Large intestine (tissue), 3 donors: ENCODE measurements around the gene CAB39. TPM values are rescaled to one million over a fixed set of nuclear protein-coding genes. Genes with fewer than 3 reads are reported as not detected.
A peak's percentile ranks its signal among the peaks of the same experiment; 100 is the strongest.

ENCODE experiments used
- DNase-seq, 2 donors: peaks; one replicate each; pipeline versions ENCODE4 v3.0.0 to v3.0.0-alpha.2; 2013
- H3K27ac ChIP-seq: one replicate; pipeline ENCODE4 v1.5.1; 2013; ENCODE audit warnings: low read length
- H3K27me3 ChIP-seq: 2 replicates; pipeline ENCODE4 v1.6.1; 2013; ENCODE audit warnings: low read length; ENCODE audit not compliant: control insufficient read depth, insufficient read depth
- H3K36me3 ChIP-seq: 2 replicates; pipeline ENCODE4 v1.6.1; 2013; ENCODE audit warnings: low read length; ENCODE audit not compliant: control insufficient read depth, insufficient read depth
- H3K4me1 ChIP-seq: one replicate; pipeline ENCODE4 v1.6.1; 2013; ENCODE audit warnings: low read length; ENCODE audit not compliant: control insufficient read depth, insufficient read depth
- H3K4me3 ChIP-seq: one replicate; pipeline ENCODE4 v1.5.1; 2013; ENCODE audit warnings: low read length
- H3K9me3 ChIP-seq: one replicate; pipeline ENCODE4 v1.6.1; 2013; ENCODE audit warnings: mild to moderate bottlenecking, low read depth, low read length, moderate library complexity; ENCODE audit not compliant: control insufficient read depth
- WGBS: methylation state at CpG from one replicate; pipeline ENCODE4 v1.1.5; 2013; ENCODE audit warnings: low lambda C conversion rate; ENCODE audit not compliant: insufficient coverage; 5-methylcytosine and 5-hydroxymethylcytosine counted together
- polyA plus RNA-seq: library from polyadenylated mRNA; unstranded; fragments of 120-200 nt; gene quantifications from one replicate; pipeline ENCODE4 v1.2.1, GENCODE V29; 2013

Gene CAB39
- polyA plus RNA-seq, 1 donor = 81.3 TPM

DNA sequence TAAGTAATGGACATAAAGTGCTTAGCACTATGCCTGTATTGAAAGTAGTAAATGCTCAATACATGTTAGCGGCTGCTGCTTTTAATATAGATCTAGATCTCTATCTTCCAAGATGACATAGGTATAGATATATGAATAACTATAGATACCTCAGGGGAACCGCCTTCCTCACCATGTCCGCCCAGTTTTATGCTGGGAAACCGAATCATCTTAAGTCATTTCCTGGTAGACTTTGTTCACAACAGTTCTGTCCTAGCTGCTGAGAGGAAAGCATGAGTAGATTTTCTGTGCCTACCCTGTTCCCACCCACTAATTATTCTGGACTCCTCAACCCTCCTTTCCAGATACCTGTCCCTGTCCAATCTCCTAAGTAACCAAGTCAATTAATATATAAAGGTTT lies 130.5 kb downstream of the CAB39 start:
- WGBS = no CpG with 5 or more reads among the region's 4 CpGs
- peaks cover 5% of the 10 kb centered on the region for H3K4me1 ChIP-seq
- H3K9me3 ChIP-seq = peaks cover 4% of the 10 kb centered on the region
- H3K27me3 ChIP-seq = no peaks in the 10 kb centered on the region
- peak in 1 of 2 donors; percentile 63 for DNase-seq
- H3K36me3 ChIP-seq = no peaks in the 10 kb centered on the region
- H3K4me3 ChIP-seq = no peak overlapping the region
- no peak overlapping the region for H3K27ac ChIP-seq

DNA sequence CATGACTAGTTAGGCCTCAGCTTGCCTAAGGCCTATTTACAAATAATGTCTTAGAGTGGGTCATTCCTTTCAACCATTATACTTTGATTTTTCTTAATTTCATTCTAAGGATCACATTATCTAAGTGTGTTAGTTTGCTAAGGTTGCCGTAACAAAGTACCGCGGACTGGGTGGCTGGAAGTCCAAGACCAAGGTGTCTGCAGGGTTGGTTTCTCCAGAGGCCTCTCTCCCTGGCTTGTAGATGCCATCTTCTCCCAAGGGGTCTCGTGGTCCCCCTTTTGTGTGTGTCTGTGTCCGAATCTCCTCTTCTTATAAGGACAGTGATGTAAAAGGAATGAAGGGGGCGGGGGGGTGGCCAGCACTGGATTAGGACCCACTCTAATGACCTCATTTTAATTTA lies 133.7 kb downstream of the CAB39 start:
- no peak for DNase-seq
- Histone ChIP-seq H3K4me3 (no peak overlapping the region), H3K27ac (no peak overlapping the region), H3K27me3 (peaks cover 2% of the 10 kb centered on the region), H3K4me1 (peaks cover 6% of the 10 kb centered on the region), H3K9me3 (no peaks in the 10 kb centered on the region), H3K36me3 (no peaks in the 10 kb centered on the region)
- 100% methylated on average over 1 of the region's 6 CpGs for WGBS

DNA sequence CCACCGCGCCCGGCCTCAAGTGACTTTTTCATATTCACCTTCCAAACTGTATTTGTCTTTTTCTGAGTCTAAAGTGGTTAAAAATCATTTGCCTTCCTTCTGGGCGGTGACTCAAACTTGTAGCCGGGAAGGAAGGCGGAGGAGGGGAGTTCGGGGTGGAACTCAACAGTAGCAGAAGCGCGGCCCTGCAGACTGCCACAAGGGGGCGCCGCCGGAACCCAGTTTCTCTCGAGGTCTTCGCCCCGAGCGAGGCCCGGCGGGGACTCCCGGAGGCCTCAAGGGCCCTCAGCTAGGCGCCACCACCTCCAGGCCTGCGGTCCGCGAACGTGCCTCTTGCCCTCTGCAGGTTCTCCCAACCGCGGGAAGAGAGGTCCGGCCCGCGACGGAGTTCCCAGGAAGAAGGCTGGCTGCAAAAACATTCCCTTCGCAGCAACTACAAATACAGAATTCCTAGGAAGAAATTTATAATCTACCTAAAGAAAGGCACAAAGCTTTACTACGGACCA lies 135.3 kb downstream of the CAB39 start:
- peak; percentile 72 to 80 for DNase-seq
- no peak overlapping the region for H3K27ac ChIP-seq
- WGBS = no CpG with 5 or more reads among the region's 32 CpGs
- H3K9me3 ChIP-seq = no peaks in the 10 kb centered on the region
- peaks cover 3% of the 10 kb centered on the region for H3K4me1 ChIP-seq
- peaks cover 10% of the 10 kb centered on the region for H3K27me3 ChIP-seq
- H3K4me3 ChIP-seq = no peak overlapping the region
- H3K36me3 ChIP-seq = no peaks in the 10 kb centered on the region

DNA sequence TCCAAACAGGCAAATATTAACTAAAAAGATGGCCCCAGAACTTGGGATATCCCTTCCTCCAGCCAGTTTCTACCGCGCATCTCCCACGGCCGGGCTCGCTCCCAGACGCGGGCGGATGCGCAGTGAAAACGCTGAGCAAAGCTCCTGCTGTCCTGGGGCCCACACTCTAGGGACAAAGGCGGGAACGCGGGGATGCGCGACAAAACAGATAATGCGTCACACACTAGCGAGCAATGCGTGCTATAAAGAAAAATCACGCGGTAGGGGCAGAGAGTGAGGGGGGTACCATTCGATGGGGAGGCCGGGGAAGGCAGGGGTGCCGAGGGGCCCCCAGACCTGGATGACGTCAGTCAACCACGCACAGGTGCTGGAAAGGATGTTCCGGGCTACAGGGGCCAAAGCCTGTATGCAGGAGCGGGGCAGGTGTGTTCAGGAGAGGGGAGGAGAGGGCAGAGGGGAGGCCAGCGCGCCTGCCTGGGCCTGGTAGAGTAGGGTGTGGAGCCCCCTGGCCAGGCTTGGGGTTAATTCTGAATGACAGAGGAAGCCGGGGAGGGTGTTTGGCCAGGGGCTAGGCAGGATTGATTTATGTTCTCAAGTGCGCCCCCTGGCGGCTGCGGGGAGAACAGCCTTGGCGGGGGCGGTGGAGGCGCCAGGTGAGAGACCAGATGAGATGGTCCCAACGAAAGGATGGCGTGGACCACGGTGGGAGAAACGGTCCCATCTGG lies 137.2 kb downstream of the CAB39 start:
- no peak overlapping the region for H3K27ac ChIP-seq
- no peaks in the 10 kb centered on the region for H3K9me3 ChIP-seq
- H3K4me3 ChIP-seq = no peak overlapping the region
- peaks cover 12% of the 10 kb centered on the region for H3K27me3 ChIP-seq
- H3K4me1 ChIP-seq = peaks cover 3% of the 10 kb centered on the region
- no peaks in the 10 kb centered on the region for H3K36me3 ChIP-seq
- no CpG with 5 or more reads among the region's 40 CpGs for WGBS
- DNase-seq = no peak

DNA sequence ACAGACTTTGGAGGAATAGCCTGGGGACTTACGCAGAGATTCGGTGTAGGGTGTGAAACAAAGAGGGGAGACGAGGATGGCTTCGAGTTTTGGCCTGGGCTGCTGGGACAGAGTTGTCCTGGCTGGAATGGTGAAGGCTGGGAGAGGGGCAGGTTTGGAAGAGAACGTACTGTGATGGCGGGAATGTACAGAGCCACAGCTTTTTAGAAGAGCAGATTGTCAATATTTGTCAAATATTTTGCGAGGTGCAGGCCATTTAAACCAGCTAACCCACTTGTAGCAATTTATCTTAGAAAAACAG lies 137.7 kb downstream of the CAB39 start:
- DNase-seq = no peak
- Histone ChIP-seq H3K27ac (no peak overlapping the region), H3K9me3 (no peaks in the 10 kb centered on the region), H3K4me1 (peaks cover 3% of the 10 kb centered on the region), H3K27me3 (peaks cover 12% of the 10 kb centered on the region), H3K4me3 (no peak overlapping the region), H3K36me3 (no peaks in the 10 kb centered on the region)
- WGBS = 67% methylated on average over 1 of the region's 7 CpGs

DNA sequence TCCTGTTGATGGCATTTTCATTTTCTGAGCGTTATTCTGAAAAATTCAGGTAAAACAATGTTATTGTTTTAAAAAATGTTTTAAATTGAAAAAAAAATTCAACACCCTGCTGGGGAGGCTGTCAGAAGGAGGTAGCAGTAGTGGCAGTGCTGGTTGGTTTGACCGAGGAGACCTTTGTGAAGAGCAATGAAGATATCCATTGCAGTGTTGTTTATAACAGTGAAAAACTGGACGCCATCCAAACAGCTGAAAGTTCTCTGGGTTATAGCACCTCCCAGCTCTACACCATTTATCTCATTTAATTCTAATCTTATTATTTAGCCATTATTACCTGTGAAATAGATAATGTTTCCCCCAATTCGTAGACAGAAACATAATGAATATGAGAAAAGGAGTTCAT lies 139.5 kb downstream of the CAB39 start:
- Histone ChIP-seq H3K4me1 (peaks cover 3% of the 10 kb centered on the region), H3K4me3 (no peak overlapping the region), H3K36me3 (no peaks in the 10 kb centered on the region), H3K27me3 (peaks cover 12% of the 10 kb centered on the region), H3K27ac (no peak overlapping the region), H3K9me3 (no peaks in the 10 kb centered on the region)
- DNase-seq = no peak
- WGBS = 88% methylated on average over 2 of the region's 4 CpGs

DNA sequence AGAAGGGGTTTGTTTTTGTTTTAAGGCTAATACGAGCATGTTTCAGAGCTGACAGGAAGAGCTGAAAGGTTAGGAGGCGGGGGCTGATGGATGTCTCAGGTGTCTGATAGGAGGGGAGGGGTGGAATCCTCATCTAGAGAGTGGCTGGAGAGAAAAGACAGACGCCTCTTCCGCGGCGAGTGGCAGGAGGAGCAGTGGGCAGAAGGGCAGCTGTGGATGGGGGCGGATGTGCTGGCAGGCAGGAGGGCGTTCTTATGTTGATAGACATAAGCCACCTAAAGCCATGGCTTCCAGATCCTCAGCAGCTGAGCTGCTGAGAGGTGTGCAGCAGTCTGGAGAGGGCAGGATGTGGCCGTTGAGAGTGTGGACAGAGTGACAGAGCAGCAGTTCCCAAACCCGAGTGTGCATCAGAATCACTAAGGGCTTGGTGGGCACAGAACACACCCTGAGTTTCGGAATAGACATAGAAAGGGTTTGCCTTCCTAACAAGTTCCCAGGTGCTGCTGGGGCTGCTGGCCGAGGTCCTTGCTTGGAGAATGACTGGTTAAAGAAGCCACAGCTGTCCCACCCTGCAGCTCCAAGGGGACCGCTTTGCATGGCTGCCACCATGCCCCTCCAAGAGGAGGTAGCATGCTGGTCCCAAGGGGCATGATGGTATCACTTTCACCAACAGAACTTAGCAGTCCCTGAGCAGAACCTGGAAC lies 149.1 kb downstream of the CAB39 start:
- no peak for DNase-seq
- 29% methylated on average over 1 of the region's 13 CpGs for WGBS
- no peak overlapping the region for H3K4me3 ChIP-seq

DNA sequence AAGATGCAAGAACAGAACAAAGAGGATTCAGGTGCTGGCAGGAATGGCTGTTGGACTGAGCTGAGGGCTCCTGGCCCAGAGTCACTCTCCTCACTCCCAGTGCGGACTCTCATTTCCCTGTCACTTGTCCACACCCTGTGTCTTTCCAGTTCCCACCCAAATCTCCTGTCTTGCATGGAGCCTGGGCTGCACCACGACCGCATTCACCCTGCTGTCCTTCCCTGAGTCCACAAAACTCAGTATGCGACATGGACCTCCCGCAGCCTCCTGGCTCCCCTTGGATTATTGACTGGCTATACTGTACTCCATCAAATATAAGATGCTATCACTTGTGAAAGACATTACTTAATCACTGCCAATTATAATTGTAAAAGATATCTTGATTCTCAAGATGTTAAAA lies 149.7 kb downstream of the CAB39 start:
- Histone ChIP-seq H3K4me1 (peaks cover 18% of the 10 kb centered on the region), H3K9me3 (peaks cover 3% of the 10 kb centered on the region), H3K27ac (no peak overlapping the region), H3K4me3 (no peak overlapping the region), H3K36me3 (peaks cover 2% of the 10 kb centered on the region), H3K27me3 (no peaks in the 10 kb centered on the region)
- no CpG with 5 or more reads among the region's 5 CpGs for WGBS
- no peak for DNase-seq

More for the DNA sequence above, 149.1 kb downstream of the CAB39 start:
- H3K27ac ChIP-seq = no peak overlapping the region
- no peaks in the 10 kb centered on the region for H3K36me3 ChIP-seq
- no peaks in the 10 kb centered on the region for H3K27me3 ChIP-seq
- H3K4me1 ChIP-seq = peaks cover 12% of the 10 kb centered on the region
- H3K9me3 ChIP-seq = peaks cover 3% of the 10 kb centered on the region

DNA sequence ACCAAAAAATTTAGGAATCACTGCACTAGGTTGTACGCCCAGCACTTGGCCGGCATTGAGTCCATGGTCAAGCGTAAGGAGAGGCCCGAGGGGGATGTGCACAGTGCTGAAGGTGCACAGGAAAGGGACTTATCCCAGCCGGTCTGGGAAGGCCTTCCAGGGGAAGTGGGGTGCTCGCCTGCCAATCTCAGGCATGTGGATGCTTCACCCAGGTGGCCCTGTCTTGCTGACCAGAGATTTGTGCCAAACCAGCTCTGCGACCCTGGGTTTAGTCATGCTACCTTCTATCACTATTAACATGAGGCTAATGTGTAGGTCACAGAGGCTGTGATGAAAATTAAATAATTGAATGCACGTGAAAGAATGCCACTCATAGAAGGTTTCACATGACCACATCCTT lies 150.4 kb downstream of the CAB39 start:
- no peak for DNase-seq
- H3K27ac ChIP-seq = no peak overlapping the region
- peaks cover 2% of the 10 kb centered on the region for H3K36me3 ChIP-seq
- H3K4me1 ChIP-seq = peaks cover 25% of the 10 kb centered on the region
- no CpG with 5 or more reads among the region's 8 CpGs for WGBS
- H3K4me3 ChIP-seq = no peak overlapping the region
- peaks cover 3% of the 10 kb centered on the region for H3K9me3 ChIP-seq
- no peaks in the 10 kb centered on the region for H3K27me3 ChIP-seq

DNA sequence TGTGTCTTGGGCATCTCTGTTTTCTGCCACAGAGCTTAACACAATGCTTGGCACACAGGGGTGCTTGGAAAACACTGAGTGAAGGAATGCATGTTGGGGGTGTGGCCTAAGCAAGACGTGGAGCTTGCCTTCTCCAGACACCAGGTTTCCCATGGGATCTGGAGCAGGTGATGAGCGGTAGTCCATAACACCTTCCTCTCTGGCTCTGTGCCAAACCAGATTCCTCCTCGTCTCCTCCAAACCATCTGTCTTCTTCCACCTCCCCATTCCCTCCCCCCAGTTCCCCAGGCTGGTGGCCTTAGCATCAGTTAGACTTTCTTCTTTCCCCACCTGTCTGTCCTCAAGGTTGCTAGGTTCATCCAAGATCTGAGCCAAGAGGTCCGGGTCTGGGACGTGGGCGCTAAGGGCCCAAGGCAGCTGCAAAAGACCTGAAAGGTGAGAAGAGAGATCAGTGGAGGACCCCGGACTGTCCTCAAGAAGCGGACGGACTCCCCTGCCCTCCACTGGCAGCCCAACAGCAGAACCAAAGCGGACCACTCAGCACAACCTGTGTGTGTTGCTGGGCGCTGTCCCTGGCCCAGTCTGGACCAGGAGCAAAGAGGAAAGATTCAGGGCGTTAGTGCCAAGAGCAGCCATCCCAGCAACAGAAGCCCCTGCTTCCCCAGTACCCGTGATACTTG lies 150.9 kb downstream of the CAB39 start:
- H3K9me3 ChIP-seq = peaks cover 3% of the 10 kb centered on the region
- H3K36me3 ChIP-seq = peaks cover 2% of the 10 kb centered on the region
- DNase-seq = no peak
- peaks cover 30% of the 10 kb centered on the region for H3K4me1 ChIP-seq
- H3K27ac ChIP-seq = no peak overlapping the region
- 20% methylated on average over 1 of the region's 13 CpGs for WGBS
- no peaks in the 10 kb centered on the region for H3K27me3 ChIP-seq
- no peak overlapping the region for H3K4me3 ChIP-seq
